Transverse colon (tissue), 4 donors: Measurements from ENCODE around the gene RPS6KA5. TPM values are rescaled to one million over a fixed set of nuclear protein-coding genes. Genes with fewer than 3 reads are reported as not detected.
"Not testable (repeated sequence)": the region's sequence is repeated elsewhere in the genome, so short reads cannot be mapped to it uniquely, and the experiment has no call there.

Experiments
- DNase-seq: peaks from one replicate; pipeline ENCODE4 v3.0.0-alpha.2; 2019
- H3K27ac ChIP-seq, 4 donors: fragments of 200-600 bp; sonication (generic); 2 replicates each; pipeline ENCODE4 v1.5.1; 2016 to 2018; ENCODE audit warnings: inconsistent platforms in 4 of 4
- H3K27me3 ChIP-seq: fragments of 200-600 bp; sonication (generic); 2 replicates; pipeline ENCODE4 v1.5.1; 2017; ENCODE audit warnings: inconsistent platforms
- H3K36me3 ChIP-seq, 4 donors: fragments of 200-600 bp; sonication (generic); 2 replicates each; pipeline ENCODE4 v1.5.1; 2017 to 2019; ENCODE audit warnings: inconsistent platforms in 4 of 4
- H3K4me1 ChIP-seq, 4 donors: fragments of 200-600 bp; sonication (generic); 2 replicates each; pipeline ENCODE4 v1.5.1; 2017 to 2020; ENCODE audit warnings: inconsistent platforms in 4 of 4
- H3K4me3 ChIP-seq, 4 donors: fragments of 200-600 bp; sonication (generic); 1 replicate in 1 of 4; 2 replicates in 3 of 4; pipeline versions ENCODE4 v1.5.1 to v1.6.1; 2017 to 2019; ENCODE audit warnings: inconsistent platforms in 4 of 4
- H3K9me3 ChIP-seq, 2 donors: fragments of 200-600 bp; sonication (generic); 2 replicates each; pipeline ENCODE4 v1.5.1; 2017 to 2019; ENCODE audit warnings: inconsistent platforms in 2 of 2
- CTCF ChIP-seq, 5 experiments: fragments of 200-600 bp in 3 of 5; fragments of 450-650 bp in 2 of 5; sonication (generic) in 3 of 5; IDR thresholded peaks; 1 replicate in 2 of 5; 2 replicates in 3 of 5; pipeline ENCODE4 v1.5.1; 2016 to 2017; ENCODE audit warnings: antibody characterized with exemption in 5 of 5, inconsistent platforms in 3 of 5, mild to moderate bottlenecking in 2 of 5, moderate library complexity in 1 of 5
- EP300 ChIP-seq: sonication (generic); formaldehyde crosslinking; IDR thresholded peaks from one replicate; pipeline ENCODE4 v1.6.1; 2017; ENCODE audit warnings: antibody characterized with exemption, low read depth
- POLR2A ChIP-seq: fragments of 450-650 bp; IDR thresholded peaks from one replicate; pipeline ENCODE4 v1.6.1; 2016; ENCODE audit warnings: antibody characterized with exemption, mild to moderate bottlenecking, moderate library complexity
- POLR2AphosphoS5 ChIP-seq, 3 donors: sonication (generic); formaldehyde crosslinking; IDR thresholded peaks; one replicate each; pipeline ENCODE4 v1.6.1; 2016; ENCODE audit warnings: antibody characterized with exemption in 3 of 3
- WGBS, 2 donors: methylation state at CpG; one replicate each; pipeline ENCODE4 v1.1.5; 2018; ENCODE audit warnings: low coverage in 1 of 2; 5-methylcytosine and 5-hydroxymethylcytosine counted together
- in situ Hi-C, 4 donors: fragments of 200-750 bp; cut with MboI; loops; one replicate each; pipeline versions ENCODE4 v1.15.0 to v1.15.1; 2017; ENCODE audit warnings: low sequenced_read_pairs in 3 of 4, low pct_ligation_motif_present in 1 of 4, low pct_unique_long_range_greater_than_20kb in 1 of 4
- intact Hi-C: fragments of 100-400 bp; cut with DNase I; formaldehyde crosslinking; loops from one replicate; pipeline ENCODE4 v1.15.1; 2023; ENCODE audit warnings: low total_unique reads
- total RNA-seq, 4 donors: library from RNA; depleted of rRNA; stranded (reverse); fragments of >200 nt; gene quantifications; one replicate each; pipeline ENCODE4 v1.1.0, GENCODE V29; 2016

Gene RPS6KA5
- total RNA-seq, 4 donors from 2014 or later, result 7.5 to 32.8 (median 28.0) TPM

DNA sequence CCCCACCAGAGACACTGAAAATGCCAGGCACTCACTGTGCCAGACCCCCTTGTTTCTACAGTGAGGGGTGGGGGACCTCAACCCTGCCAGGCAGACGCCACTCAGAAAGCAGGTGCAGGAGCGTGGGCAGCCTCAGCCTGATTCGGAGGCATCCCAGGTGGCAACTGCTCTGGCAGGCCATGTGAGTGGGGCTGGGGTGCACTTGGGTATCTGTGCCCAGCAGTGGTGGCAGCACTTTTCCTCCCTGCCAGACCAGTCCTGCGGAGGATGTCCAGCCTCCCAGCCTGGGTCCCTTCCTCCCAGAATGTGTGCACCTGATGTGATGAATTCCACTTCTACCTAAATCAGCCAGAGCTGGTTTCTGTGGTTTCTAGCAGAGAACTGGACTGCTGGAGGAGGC, 230.8 kb downstream of the RPS6KA5 start:
- in situ Hi-C loops, result no loop called here
- no peak overlapping the region for H3K27ac ChIP-seq

GRCh38 chr14:90828642-90829487, 231.6 kb downstream of the RPS6KA5 start:
- intact Hi-C loops, result no loop called here
- in situ Hi-C loops, result no loop called here
- 67 to 68% methylated on average over 6 to 17 of the region's 17 CpGs for WGBS, 2 donors
- no peaks in the 10 kb centered on the region for H3K36me3 ChIP-seq
- peak overlapping the region in 3 of 4 donors; percentile 24 to 57 (median 29) for H3K4me3 ChIP-seq
- no peaks in the 10 kb centered on the region for H3K27me3 ChIP-seq
- peaks cover 7 to 8% of the 10 kb centered on the region in 2 donors for H3K9me3 ChIP-seq
- H3K27ac ChIP-seq, result peak overlapping the region; percentile 72 to 89 (median 81)
- TF ChIP-seq POLR2A, result no peak
- no peak for TF ChIP-seq CTCF (IDR thresholded peaks at IDR 0.05)
- no peak for TF ChIP-seq POLR2AphosphoS5 (IDR thresholded peaks at IDR 0.05)
- TF ChIP-seq EP300, result no peak
- peak; percentile 33 for DNase-seq
- H3K4me1 ChIP-seq, result peaks cover 0 to 17% (median 11%) of the 10 kb centered on the region in 4 donors

More for the DNA sequence above, 230.8 kb downstream of the RPS6KA5 start:
- TF ChIP-seq EP300 (no peak), POLR2AphosphoS5 (IDR thresholded peaks at IDR 0.05) (no peak), CTCF (IDR thresholded peaks at IDR 0.05) (no peak), POLR2A (no peak)
- no peaks in the 10 kb centered on the region for H3K36me3 ChIP-seq
- intact Hi-C loops, result no loop called here
- H3K4me3 ChIP-seq, result no peak overlapping the region
- WGBS, 2 donors, result 92% methylated on average over 4 of the region's 4 CpGs; no CpG with 5 or more reads in 1 of the 2 donors
- DNase-seq, result no peak
- no peaks in the 10 kb centered on the region for H3K9me3 ChIP-seq
- no peaks in the 10 kb centered on the region for H3K27me3 ChIP-seq
- H3K4me1 ChIP-seq, result peaks cover 0 to 17% (median 11%) of the 10 kb centered on the region in 4 donors

DNA sequence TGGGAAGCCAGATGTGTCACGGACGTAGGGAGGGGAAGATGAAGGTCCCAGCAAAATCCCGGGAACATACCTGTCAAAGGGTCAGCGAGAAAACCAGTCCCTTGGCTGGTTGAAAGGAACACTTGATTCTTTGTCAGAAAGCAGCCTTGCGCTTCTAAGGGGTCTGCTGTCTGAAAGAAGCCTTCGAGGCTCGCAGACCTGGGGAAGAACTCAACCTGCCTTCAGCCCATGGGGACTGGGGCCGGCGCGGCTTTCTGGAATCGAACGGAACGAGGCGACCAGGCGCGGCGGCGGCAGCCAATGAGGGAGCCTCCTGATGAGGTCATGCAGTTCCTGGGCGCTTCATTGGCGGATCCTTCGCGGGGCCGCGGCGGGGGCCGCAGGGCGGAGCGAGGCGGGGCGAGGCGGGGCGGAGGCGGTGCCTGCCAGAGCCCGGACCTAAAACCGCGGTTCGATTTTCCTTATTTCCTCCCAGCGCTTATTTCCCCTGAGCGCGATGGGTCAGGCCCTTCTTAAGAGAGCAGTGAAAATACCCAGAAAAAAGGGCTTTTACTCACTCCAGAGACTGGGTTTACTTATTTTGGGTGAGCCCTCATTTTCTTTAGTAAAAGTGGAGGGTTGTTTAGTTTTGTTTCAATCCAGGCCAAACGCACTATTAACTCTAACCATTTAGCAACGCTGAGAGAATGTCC, 232.4 kb downstream of the RPS6KA5 start:
- Histone ChIP-seq H3K27ac (peak overlapping the region; percentile 72 to 89 (median 81)), H3K4me3 (peak overlapping the region in 3 of 4 donors; percentile 24 to 57 (median 29)), H3K4me1 (peaks cover 0 to 17% (median 11%) of the 10 kb centered on the region in 4 donors), H3K36me3 (no peaks in the 10 kb centered on the region), H3K27me3 (no peaks in the 10 kb centered on the region), H3K9me3 (peaks cover 14 to 16% of the 10 kb centered on the region in 2 donors)
- 3 to 5% methylated on average over 13 to 40 of the region's 42 CpGs for WGBS, 2 donors
- TF ChIP-seq POLR2AphosphoS5 (IDR thresholded peaks at IDR 0.05), result peak in 2 of 3 donors; percentile 40 to 48
- TF ChIP-seq EP300, result no peak
- in situ Hi-C loops (no loop called here), intact Hi-C loops (no loop called here)
- DNase-seq, result peak; percentile 94

DNA sequence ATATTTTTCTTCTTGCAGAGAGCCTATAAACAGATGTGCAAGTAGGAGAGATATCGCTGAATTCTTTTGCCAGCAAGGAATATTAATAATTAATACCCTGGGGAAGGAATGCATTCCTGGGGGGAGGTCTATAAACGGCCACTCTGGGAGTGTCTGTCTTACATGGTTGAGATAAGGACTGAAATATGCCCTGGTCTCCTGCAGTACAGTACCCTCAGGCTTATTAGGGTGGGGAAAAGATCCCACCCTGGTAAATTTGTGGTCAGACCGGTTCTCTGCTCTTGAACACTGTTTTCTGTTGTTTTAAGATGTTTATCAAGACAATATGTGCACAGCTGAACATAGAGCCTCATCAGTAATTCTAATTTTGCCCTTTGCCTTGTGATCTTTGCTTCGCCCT, 236.9 kb downstream of the RPS6KA5 start:
- DNase-seq, H3K4me3 ChIP-seq, H3K36me3 ChIP-seq, H3K27me3 ChIP-seq, in situ Hi-C loops, intact Hi-C loops, H3K27ac ChIP-seq: not testable (repeated sequence)
- 71 to 83% methylated on average over 4 of the region's 4 CpGs for WGBS, 2 donors
- H3K4me1 ChIP-seq, result peaks cover 0 to 10% (median 8%) of the 10 kb centered on the region in 4 donors
- peaks cover 14 to 18% of the 10 kb centered on the region in 2 donors for H3K9me3 ChIP-seq

GRCh38 chr14:90820958-90821357, 239.5 kb downstream of the RPS6KA5 start:
- 60 to 63% methylated on average over 2 to 11 of the region's 11 CpGs for WGBS, 2 donors
- no peak overlapping the region for H3K27ac ChIP-seq
- in situ Hi-C loops, result no loop called here
- H3K4me1 ChIP-seq, result peaks cover 0 to 6% (median 3%) of the 10 kb centered on the region in 4 donors
- peaks cover 14 to 18% of the 10 kb centered on the region in 2 donors for H3K9me3 ChIP-seq
- intact Hi-C loops, result no loop called here
- no peak for TF ChIP-seq EP300
- no peak for TF ChIP-seq POLR2AphosphoS5 (IDR thresholded peaks at IDR 0.05)
- no peak for TF ChIP-seq POLR2A
- no peak for TF ChIP-seq CTCF (IDR thresholded peaks at IDR 0.05)
- no peak overlapping the region for H3K4me3 ChIP-seq
- no peaks in the 10 kb centered on the region for H3K36me3 ChIP-seq
- H3K27me3 ChIP-seq, result no peaks in the 10 kb centered on the region
- DNase-seq, result peak; percentile 27
